Effector memory CD4-positive, alpha-beta T cell (primary cell): ENCODE data around the gene NPVF.

Experiments
- DNase-seq, 3 donors: peaks; one replicate each; pipeline ENCODE4 v3.0.0-alpha.2; 2020
- H3K27ac ChIP-seq: 2 replicates; pipeline ENCODE4 v1.7.0; 2013; ENCODE audit warnings: mild to moderate bottlenecking, low read length, moderate library complexity; ENCODE audit not compliant: insufficient read depth, poor library complexity, severe bottlenecking
- H3K27me3 ChIP-seq: replicated peaks from 2 replicates; pipeline ENCODE4 v1.7.0; 2013; ENCODE audit warnings: mild to moderate bottlenecking, low read length; ENCODE audit not compliant: insufficient read depth, control insufficient read depth, poor library complexity, severe bottlenecking
- H3K36me3 ChIP-seq: 2 replicates; pipeline ENCODE4 v1.7.0; 2013; ENCODE audit warnings: mild to moderate bottlenecking, low read length, moderate library complexity; ENCODE audit not compliant: control insufficient read depth, insufficient read depth
- H3K4me1 ChIP-seq: 2 replicates; pipeline ENCODE4 v1.7.0; 2013; ENCODE audit warnings: low read length, mild to moderate bottlenecking; ENCODE audit not compliant: control insufficient read depth, insufficient read depth, poor library complexity, severe bottlenecking
- H3K4me3 ChIP-seq: 2 replicates; pipeline ENCODE4 v1.7.0; 2013; ENCODE audit warnings: low read length, low read depth, mild to moderate bottlenecking; ENCODE audit not compliant: insufficient read depth, poor library complexity, severe bottlenecking
- H3K9me3 ChIP-seq: 2 replicates; pipeline ENCODE4 v1.7.0; 2013; ENCODE audit warnings: mild to moderate bottlenecking, low read length, moderate library complexity; ENCODE audit not compliant: control insufficient read depth

Gene NPVF

GRCh38 chr7:25207887-25208286 lies 20.4 kb downstream of the NPVF start:
- H3K4me1 ChIP-seq, result no peaks in the 10 kb centered on the region
- no peaks in the 10 kb centered on the region for H3K9me3 ChIP-seq
- peaks cover 9% of the 10 kb centered on the region for H3K27me3 ChIP-seq
- H3K36me3 ChIP-seq, result no peaks in the 10 kb centered on the region
- no peak for DNase-seq
- no peak overlapping the region for H3K4me3 ChIP-seq
- no peak overlapping the region for H3K27ac ChIP-seq

- Histone ChIP-seq H3K27ac (no peak overlapping the region), H3K9me3 (no peaks in the 10 kb centered on the region), H3K4me1 (no peaks in the 10 kb centered on the region), H3K27me3 (no peaks in the 10 kb centered on the region), H3K4me3 (no peak overlapping the region), H3K36me3 (no peaks in the 10 kb centered on the region)
- no peak for DNase-seq
Observed at GRCh38 chr7:25206765-25207164, 21.5 kb downstream of the NPVF start.

- no peak for DNase-seq
- Histone ChIP-seq H3K36me3 (no peaks in the 10 kb centered on the region), H3K9me3 (no peaks in the 10 kb centered on the region)
Observed at GRCh38 chr7:25196132-25196896, 32.0 kb downstream of the NPVF start.

GRCh38 chr7:25194036-25194435 lies 34.2 kb downstream of the NPVF start:
- no peaks in the 10 kb centered on the region for H3K36me3 ChIP-seq
- no peak for DNase-seq
- H3K4me1 ChIP-seq, result no peaks in the 10 kb centered on the region

More at GRCh38 chr7:25196132-25196896, 32.0 kb downstream of the NPVF start:
- no peaks in the 10 kb centered on the region for H3K4me1 ChIP-seq
- no peak overlapping the region for H3K4me3 ChIP-seq
- H3K27me3 ChIP-seq, result no peaks in the 10 kb centered on the region
- no peak overlapping the region for H3K27ac ChIP-seq

GRCh38 chr7:25192043-25192442 lies 36.2 kb downstream of the NPVF start:
- no peaks in the 10 kb centered on the region for H3K36me3 ChIP-seq
- H3K9me3 ChIP-seq, result no peaks in the 10 kb centered on the region
- no peak overlapping the region for H3K4me3 ChIP-seq
- no peak overlapping the region for H3K27ac ChIP-seq
- no peaks in the 10 kb centered on the region for H3K4me1 ChIP-seq
- DNase-seq, result no peak
- no peaks in the 10 kb centered on the region for H3K27me3 ChIP-seq

More at GRCh38 chr7:25194036-25194435, 34.2 kb downstream of the NPVF start:
- Histone ChIP-seq H3K27me3 (no peaks in the 10 kb centered on the region), H3K27ac (no peak overlapping the region), H3K9me3 (no peaks in the 10 kb centered on the region), H3K4me3 (no peak overlapping the region)

- Histone ChIP-seq H3K9me3 (no peaks in the 10 kb centered on the region), H3K4me3 (no peak overlapping the region), H3K4me1 (no peaks in the 10 kb centered on the region), H3K27ac (no peak overlapping the region), H3K27me3 (no peaks in the 10 kb centered on the region), H3K36me3 (no peaks in the 10 kb centered on the region)
- no peak for DNase-seq
Observed at GRCh38 chr7:25189197-25189596, 39.1 kb downstream of the NPVF start.

GRCh38 chr7:25187932-25188331 lies 40.4 kb downstream of the NPVF start:
- H3K27ac ChIP-seq, result no peak overlapping the region
- H3K4me1 ChIP-seq, result no peaks in the 10 kb centered on the region
- no peak overlapping the region for H3K4me3 ChIP-seq
- H3K9me3 ChIP-seq, result no peaks in the 10 kb centered on the region
- no peaks in the 10 kb centered on the region for H3K36me3 ChIP-seq
- no peak for DNase-seq
- no peaks in the 10 kb centered on the region for H3K27me3 ChIP-seq

GRCh38 chr7:25186436-25186835 lies 41.9 kb downstream of the NPVF start:
- no peaks in the 10 kb centered on the region for H3K4me1 ChIP-seq
- no peaks in the 10 kb centered on the region for H3K27me3 ChIP-seq
- DNase-seq, result no peak
- no peaks in the 10 kb centered on the region for H3K36me3 ChIP-seq
- H3K4me3 ChIP-seq, result no peak overlapping the region
- H3K9me3 ChIP-seq, result no peaks in the 10 kb centered on the region
- no peak overlapping the region for H3K27ac ChIP-seq

- Histone ChIP-seq H3K4me1 (peaks cover 6% of the 10 kb centered on the region), H3K27me3 (no peaks in the 10 kb centered on the region), H3K36me3 (no peaks in the 10 kb centered on the region), H3K9me3 (no peaks in the 10 kb centered on the region), H3K27ac (no peak overlapping the region), H3K4me3 (no peak overlapping the region)
- no peak for DNase-seq
Observed at GRCh38 chr7:25181532-25181931, 46.8 kb downstream of the NPVF start.

GRCh38 chr7:25180946-25181345 lies 47.3 kb downstream of the NPVF start:
- Histone ChIP-seq H3K36me3 (no peaks in the 10 kb centered on the region), H3K4me1 (peaks cover 6% of the 10 kb centered on the region), H3K4me3 (peak overlapping the region; percentile 65)

More at GRCh38 chr7:25180946-25181345, 47.3 kb downstream of the NPVF start:
- no peaks in the 10 kb centered on the region for H3K9me3 ChIP-seq
- no peaks in the 10 kb centered on the region for H3K27me3 ChIP-seq
- peak overlapping the region; percentile 64 for H3K27ac ChIP-seq
- no peak for DNase-seq
